ENCODE measurements around the gene FAM156B.
"Not testable (repeated sequence)": the region's sequence is repeated elsewhere in the genome, so short reads cannot be mapped to it uniquely, and the experiment has no call there.

DNA sequence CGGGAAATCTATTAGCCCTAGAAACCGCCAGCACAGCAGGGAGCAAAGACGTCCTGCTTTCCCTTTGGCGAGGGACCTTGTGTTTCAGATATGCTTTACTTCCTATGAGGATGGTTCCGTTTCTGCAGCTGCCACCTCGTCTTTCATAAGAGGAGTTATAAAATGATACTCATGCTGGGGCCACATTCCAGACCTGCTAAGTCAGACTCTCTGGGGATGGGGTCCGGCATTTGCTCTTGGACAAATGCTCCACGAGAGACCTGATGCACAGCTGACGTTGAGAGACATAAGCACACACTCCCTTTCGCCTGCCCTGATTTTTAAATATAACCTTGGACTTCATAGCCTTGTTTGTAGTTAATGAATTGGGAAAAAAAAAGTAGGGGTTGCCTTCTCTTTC lies 44.6 kb downstream of the FAM156B start:
- TF ChIP-seq, protein P1, sequence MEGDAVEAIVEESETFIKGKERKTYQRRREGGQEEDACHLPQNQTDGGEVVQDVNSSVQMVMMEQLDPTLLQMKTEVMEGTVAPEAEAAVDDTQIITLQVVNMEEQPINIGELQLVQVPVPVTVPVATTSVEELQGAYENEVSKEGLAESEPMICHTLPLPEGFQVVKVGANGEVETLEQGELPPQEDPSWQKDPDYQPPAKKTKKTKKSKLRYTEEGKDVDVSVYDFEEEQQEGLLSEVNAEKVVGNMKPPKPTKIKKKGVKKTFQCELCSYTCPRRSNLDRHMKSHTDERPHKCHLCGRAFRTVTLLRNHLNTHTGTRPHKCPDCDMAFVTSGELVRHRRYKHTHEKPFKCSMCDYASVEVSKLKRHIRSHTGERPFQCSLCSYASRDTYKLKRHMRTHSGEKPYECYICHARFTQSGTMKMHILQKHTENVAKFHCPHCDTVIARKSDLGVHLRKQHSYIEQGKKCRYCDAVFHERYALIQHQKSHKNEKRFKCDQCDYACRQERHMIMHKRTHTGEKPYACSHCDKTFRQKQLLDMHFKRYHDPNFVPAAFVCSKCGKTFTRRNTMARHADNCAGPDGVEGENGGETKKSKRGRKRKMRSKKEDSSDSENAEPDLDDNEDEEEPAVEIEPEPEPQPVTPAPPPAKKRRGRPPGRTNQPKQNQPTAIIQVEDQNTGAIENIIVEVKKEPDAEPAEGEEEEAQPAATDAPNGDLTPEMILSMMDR (IDR thresholded peaks at IDR 0.05): not testable (repeated sequence)
- TF ChIP-seq EZH2 (IDR thresholded peaks at IDR 0.05; ENCODE audit: borderline replicate concordance, insufficient read depth, low read depth, low read length, poor library complexity, severe bottlenecking): not testable (repeated sequence)
